ENCODE results near the gene CALML3.

DNA sequence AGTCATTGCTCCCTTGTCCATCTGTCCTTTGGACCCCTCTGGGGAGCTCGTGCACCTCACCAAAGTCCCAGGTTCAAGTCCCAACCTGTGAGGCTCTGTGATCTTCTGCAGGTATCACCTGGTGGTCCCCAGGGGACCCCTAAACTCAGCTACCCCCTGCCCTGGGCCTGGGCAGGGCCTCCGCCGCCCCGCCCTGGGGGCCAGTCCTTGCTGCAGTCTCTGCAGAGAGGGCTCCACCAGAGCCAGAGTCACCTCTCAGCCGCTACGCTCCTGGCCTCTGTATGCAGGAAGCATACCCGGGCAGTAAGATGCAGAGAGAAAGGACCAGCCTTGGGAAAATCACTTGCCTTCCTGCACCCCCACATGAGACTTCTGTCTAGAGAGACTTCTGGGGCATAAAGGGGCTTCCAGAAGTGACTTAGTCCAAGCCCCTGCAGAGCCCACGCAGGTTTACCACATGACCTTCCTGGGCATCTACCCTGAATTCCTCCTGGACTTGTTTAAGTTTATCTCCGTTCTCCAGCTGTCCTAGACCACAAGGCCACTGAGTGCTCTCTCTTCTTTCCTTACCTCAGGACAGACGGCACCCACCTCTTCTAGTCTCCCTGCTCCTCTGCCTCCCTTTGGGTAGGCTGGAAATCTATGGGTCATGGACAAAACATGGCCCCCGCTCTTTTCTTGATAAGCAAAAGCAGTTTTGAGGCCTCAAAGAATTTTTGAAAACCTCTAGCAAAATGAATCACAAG is 46.6 kb upstream of the CALML3 start:
- TF ChIP-seq, protein P1, sequence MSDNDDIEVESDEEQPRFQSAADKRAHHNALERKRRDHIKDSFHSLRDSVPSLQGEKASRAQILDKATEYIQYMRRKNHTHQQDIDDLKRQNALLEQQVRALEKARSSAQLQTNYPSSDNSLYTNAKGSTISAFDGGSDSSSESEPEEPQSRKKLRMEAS (IDR thresholded peaks at IDR 0.05): no peak
- TF ChIP-seq EP300 (IDR thresholded peaks at IDR 0.05; ENCODE audit: borderline replicate concordance) (no peak), YY1 (IDR thresholded peaks at IDR 0.05; ENCODE audit: low read depth) (no peak), TEAD4 (IDR thresholded peaks at IDR 0.05) (no peak), FOXM1 (IDR thresholded peaks at IDR 0.05; ENCODE audit: borderline replicate concordance, low read depth) (no peak), EGR1 (IDR thresholded peaks at IDR 0.05) (no peak), TAF1 (IDR thresholded peaks at IDR 0.05; ENCODE audit: low read depth) (no peak), CREB1 (IDR thresholded peaks at IDR 0.05; ENCODE audit: low read depth) (no peak), CEBPB (IDR thresholded peaks at IDR 0.05) (no peak), TCF12 (IDR thresholded peaks at IDR 0.05; ENCODE audit: low read depth) (no peak)
- TF ChIP-seq, protein P2, sequence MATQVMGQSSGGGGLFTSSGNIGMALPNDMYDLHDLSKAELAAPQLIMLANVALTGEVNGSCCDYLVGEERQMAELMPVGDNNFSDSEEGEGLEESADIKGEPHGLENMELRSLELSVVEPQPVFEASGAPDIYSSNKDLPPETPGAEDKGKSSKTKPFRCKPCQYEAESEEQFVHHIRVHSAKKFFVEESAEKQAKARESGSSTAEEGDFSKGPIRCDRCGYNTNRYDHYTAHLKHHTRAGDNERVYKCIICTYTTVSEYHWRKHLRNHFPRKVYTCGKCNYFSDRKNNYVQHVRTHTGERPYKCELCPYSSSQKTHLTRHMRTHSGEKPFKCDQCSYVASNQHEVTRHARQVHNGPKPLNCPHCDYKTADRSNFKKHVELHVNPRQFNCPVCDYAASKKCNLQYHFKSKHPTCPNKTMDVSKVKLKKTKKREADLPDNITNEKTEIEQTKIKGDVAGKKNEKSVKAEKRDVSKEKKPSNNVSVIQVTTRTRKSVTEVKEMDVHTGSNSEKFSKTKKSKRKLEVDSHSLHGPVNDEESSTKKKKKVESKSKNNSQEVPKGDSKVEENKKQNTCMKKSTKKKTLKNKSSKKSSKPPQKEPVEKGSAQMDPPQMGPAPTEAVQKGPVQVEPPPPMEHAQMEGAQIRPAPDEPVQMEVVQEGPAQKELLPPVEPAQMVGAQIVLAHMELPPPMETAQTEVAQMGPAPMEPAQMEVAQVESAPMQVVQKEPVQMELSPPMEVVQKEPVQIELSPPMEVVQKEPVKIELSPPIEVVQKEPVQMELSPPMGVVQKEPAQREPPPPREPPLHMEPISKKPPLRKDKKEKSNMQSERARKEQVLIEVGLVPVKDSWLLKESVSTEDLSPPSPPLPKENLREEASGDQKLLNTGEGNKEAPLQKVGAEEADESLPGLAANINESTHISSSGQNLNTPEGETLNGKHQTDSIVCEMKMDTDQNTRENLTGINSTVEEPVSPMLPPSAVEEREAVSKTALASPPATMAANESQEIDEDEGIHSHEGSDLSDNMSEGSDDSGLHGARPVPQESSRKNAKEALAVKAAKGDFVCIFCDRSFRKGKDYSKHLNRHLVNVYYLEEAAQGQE (IDR thresholded peaks at IDR 0.05; ENCODE audit: low read depth): no peak
- TF ChIP-seq, protein P3, sequence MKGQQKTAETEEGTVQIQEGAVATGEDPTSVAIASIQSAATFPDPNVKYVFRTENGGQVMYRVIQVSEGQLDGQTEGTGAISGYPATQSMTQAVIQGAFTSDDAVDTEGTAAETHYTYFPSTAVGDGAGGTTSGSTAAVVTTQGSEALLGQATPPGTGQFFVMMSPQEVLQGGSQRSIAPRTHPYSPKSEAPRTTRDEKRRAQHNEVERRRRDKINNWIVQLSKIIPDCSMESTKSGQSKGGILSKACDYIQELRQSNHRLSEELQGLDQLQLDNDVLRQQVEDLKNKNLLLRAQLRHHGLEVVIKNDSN (IDR thresholded peaks at IDR 0.05): no peak

Measured in Ishikawa (cell line).